ENCODE data around the gene CPNE1. TPM values are rescaled to one million over a fixed set of nuclear protein-coding genes. Genes with fewer than 3 reads are reported as not detected.

Gene CPNE1
- total and polyA plus RNA-seq, 10 of the 15 experiments (the other 5 are each of a cell fraction or from before 2014, with no cell fraction given), result 84.9 to 209 (median 146) TPM

DNA sequence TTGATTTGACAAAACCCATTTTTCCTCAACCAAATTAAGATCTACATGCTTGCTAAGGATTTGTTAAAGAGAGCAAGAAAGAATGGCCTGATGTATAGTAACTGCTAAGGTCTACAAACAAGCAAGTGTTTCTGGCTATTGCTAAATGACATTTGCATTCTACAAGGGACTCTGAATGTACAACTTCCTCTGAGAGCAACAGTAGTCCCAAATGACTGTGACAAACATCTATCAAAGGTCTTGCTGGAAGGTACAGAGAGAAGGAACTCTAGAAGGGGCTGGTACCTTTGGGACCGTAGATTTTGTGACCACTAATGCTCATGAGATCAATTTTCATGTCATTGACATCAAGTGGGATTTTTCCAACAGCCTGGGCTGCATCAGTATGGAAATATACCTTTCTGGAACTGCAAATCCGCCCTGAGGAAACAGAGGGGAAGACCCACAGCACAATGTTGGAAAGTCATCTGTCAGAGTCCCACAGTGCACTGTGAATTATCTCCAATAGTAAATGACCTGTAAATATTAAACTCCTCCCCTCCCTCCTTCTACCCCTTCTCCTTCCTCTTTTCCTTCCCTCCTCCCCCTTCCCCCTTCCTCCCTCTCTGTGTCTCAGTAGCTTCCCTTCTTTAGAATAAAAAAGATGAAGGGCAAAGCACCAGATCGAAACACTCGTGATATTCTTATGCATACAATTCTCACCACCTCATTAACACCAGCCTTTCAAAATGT is 15.9 kb upstream of the CPNE1 start:
- POLR2A ChIA-PET, result interaction anchor here (0.6 kb wide), 1 partner anchor 9 kb away, joined by 3 read pairs; no protein-coding TSS in a partner anchor
- Histone ChIP-seq H3K27me3 (replicated peaks in 1 of 2; ENCODE audit: control insufficient read depth in 2 of 2, insufficient read depth in 2 of 2, low read length in 1 of 2) (no peaks in the 10 kb centered on the region), H3K4me2 (ENCODE audit: control insufficient read depth, insufficient read depth) (no peak overlapping the region), H4K20me1 (ENCODE audit: control insufficient read depth, insufficient read depth) (no peaks in the 10 kb centered on the region), H3K79me2 (ENCODE audit: control insufficient read depth, insufficient read depth, low read length) (no peaks in the 10 kb centered on the region), H3K9me3 (replicated peaks; ENCODE audit: control insufficient read depth, insufficient read depth, low read length) (no peaks in the 10 kb centered on the region), H3K4me1 (ENCODE audit: control insufficient read depth, insufficient read depth, low read length) (no peaks in the 10 kb centered on the region), H3K36me3 (ENCODE audit: control insufficient read depth in 2 of 2, insufficient read depth in 2 of 2, low read length in 1 of 2) (peaks cover 0 to 2% of the 10 kb centered on the region in 2 experiments; a peak in 3 of 4 replicates), H3K27ac (ENCODE audit: control insufficient read depth, insufficient read depth) (no peak overlapping the region), H3K9ac (ENCODE audit: control insufficient read depth, insufficient read depth, low read length) (no peak overlapping the region), H3K4me3 (no peak overlapping the region), H2AFZ (ENCODE audit: control insufficient read depth, low read depth, low read length) (no peak overlapping the region)
- DNase-seq (ENCODE audit: low read depth, low spot score) (no peak), ATAC-seq (no peak), FAIRE-seq (no peak)
- BruUV-seq (replicated peaks), result no TSS peak
- SMC1A ChIA-PET (ENCODE audit: uncharacterized antibody, unreplicated experiment), result no interaction called here
- no peak for TF ChIP-seq EED (IDR thresholded peaks at IDR 0.05; ENCODE audit: low read depth)
- TF ChIP-seq RFX5 (IDR thresholded peaks at IDR 0.05; ENCODE audit: low read depth, low read length), result no peak
- no peak for TF ChIP-seq NRF1 (conservative IDR thresholded peaks at IDR 0.05; ENCODE audit: low read depth, low read length)
- TF ChIP-seq, protein P1, sequence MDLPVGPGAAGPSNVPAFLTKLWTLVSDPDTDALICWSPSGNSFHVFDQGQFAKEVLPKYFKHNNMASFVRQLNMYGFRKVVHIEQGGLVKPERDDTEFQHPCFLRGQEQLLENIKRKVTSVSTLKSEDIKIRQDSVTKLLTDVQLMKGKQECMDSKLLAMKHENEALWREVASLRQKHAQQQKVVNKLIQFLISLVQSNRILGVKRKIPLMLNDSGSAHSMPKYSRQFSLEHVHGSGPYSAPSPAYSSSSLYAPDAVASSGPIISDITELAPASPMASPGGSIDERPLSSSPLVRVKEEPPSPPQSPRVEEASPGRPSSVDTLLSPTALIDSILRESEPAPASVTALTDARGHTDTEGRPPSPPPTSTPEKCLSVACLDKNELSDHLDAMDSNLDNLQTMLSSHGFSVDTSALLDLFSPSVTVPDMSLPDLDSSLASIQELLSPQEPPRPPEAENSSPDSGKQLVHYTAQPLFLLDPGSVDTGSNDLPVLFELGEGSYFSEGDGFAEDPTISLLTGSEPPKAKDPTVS (IDR thresholded peaks at IDR 0.05; ENCODE audit: low read depth, low read length), result no peak
- no peak for TF ChIP-seq IRF3 (IDR thresholded peaks at IDR 0.05)
- TF ChIP-seq RAD21 (IDR thresholded peaks at IDR 0.05; ENCODE audit: insufficient read depth, low read depth, low read length), result no peak
- no peak for TF ChIP-seq IRF5 (IDR thresholded peaks at IDR 0.05; ENCODE audit: borderline replicate concordance)
- no peak for TF ChIP-seq NFXL1 (IDR thresholded peaks at IDR 0.05; ENCODE audit: borderline replicate concordance)
- no peak for TF ChIP-seq CREB1 (IDR thresholded peaks at IDR 0.05; ENCODE audit: low read depth)
- TF ChIP-seq RB1 (IDR thresholded peaks at IDR 0.05; ENCODE audit: borderline replicate concordance), result no peak
- TF ChIP-seq, protein P2, sequence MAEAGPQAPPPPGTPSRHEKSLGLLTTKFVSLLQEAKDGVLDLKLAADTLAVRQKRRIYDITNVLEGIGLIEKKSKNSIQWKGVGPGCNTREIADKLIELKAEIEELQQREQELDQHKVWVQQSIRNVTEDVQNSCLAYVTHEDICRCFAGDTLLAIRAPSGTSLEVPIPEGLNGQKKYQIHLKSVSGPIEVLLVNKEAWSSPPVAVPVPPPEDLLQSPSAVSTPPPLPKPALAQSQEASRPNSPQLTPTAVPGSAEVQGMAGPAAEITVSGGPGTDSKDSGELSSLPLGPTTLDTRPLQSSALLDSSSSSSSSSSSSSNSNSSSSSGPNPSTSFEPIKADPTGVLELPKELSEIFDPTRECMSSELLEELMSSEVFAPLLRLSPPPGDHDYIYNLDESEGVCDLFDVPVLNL (IDR thresholded peaks at IDR 0.05; ENCODE audit: low read depth, low read length), result no peak
- 62% methylated on average over 4 of the region's 4 CpGs for WGBS (ENCODE audit: insufficient coverage, insufficient replicate concordance, low lambda C conversion rate, missing lambda C conversion rate)
- RAD21 ChIA-PET (ENCODE audit: unreplicated experiment), result no interaction called here
- CTCF ChIA-PET, result no interaction called here
- in situ Hi-C loops (cut with MboI) (no loop called here), intact Hi-C loops (cut with micrococcal nuclease; ENCODE audit: unreplicated experiment) (no loop called here)

Data from GM12878 (cell line).